Measurements from ENCODE around the gene BMPER.

BMPER gene

GRCh38 chr7:33903791-33904680 is 1.3 kb upstream of the BMPER start:
- DNase-seq (ENCODE audit: low read depth, low spot score), result no peak
- ChIA-PET CTCF (interaction anchor here (0.6 to 5.2 kb wide), 24 partner anchors 9 to 661 kb away, joined by 3 to 51 read pairs (median 4); no protein-coding TSS in a partner anchor), POLR2A (interaction anchor here (0.6 to 1.6 kb wide), 9 partner anchors 12 to 244 kb away, joined by 3 to 6 read pairs (median 3); no protein-coding TSS in a partner anchor)
- no peak for TF ChIP-seq CTCF (IDR thresholded peaks at IDR 0.05; ENCODE audit: insufficient read depth, low read length, missing control alignments)
- H3K4me3 ChIP-seq (ENCODE audit: low read depth, low read length), result peak overlapping the region; percentile 68

- peak; percentile 47 for TF ChIP-seq CTCF (IDR thresholded peaks at IDR 0.05; ENCODE audit: insufficient read depth, low read length, missing control alignments)
- no peak for DNase-seq (ENCODE audit: low read depth, low spot score)
- ChIA-PET CTCF (interaction anchor here (0.6 to 5.2 kb wide), 24 partner anchors 10 to 662 kb away, joined by 3 to 51 read pairs (median 4); no protein-coding TSS in a partner anchor), POLR2A (interaction anchor here (0.6 to 1.6 kb wide), 8 partner anchors 11 to 245 kb away, joined by 3 to 6 read pairs (median 3); no protein-coding TSS in a partner anchor)
- H3K4me3 ChIP-seq (ENCODE audit: low read depth, low read length), result peak overlapping the region; percentile 68
Measured at GRCh38 chr7:33904681-33905388, 504 bp upstream of the BMPER start.

GRCh38 chr7:33906697-33907096 is 1.4 kb downstream of the BMPER start:
- CTCF ChIA-PET, result interaction anchor here (1.7 to 5.1 kb wide), 4 partner anchors 9 to 146 kb away, joined by 7 to 46 read pairs (median 17); no protein-coding TSS in a partner anchor
- no peak for DNase-seq (ENCODE audit: low read depth, low spot score)
- no peak overlapping the region for H3K4me3 ChIP-seq (ENCODE audit: low read depth, low read length)
- POLR2A ChIA-PET, result interaction anchor here (0.5 kb wide), 1 partner anchor 778 kb away, joined by 3 read pairs; no protein-coding TSS in a partner anchor
- TF ChIP-seq CTCF (IDR thresholded peaks at IDR 0.05; ENCODE audit: insufficient read depth, low read length, missing control alignments), result no peak

GRCh38 chr7:33907625-33908024 is 2.3 kb downstream of the BMPER start:
- no peak for TF ChIP-seq CTCF (IDR thresholded peaks at IDR 0.05; ENCODE audit: insufficient read depth, low read length, missing control alignments)
- POLR2A ChIA-PET, result no interaction called here

GRCh38 chr7:33909318-33909717 is 4.0 kb downstream of the BMPER start:
- CTCF ChIA-PET, result interaction anchor here (0.9 to 5.1 kb wide), 5 partner anchors 15 to 179 kb away, joined by 3 to 46 read pairs (median 8); no protein-coding TSS in a partner anchor
- POLR2A ChIA-PET, result interaction anchor here (0.5 to 1.2 kb wide), 4 partner anchors 72 to 491 kb away, joined by 3 to 4 read pairs (median 4); no protein-coding TSS in a partner anchor
- no peak overlapping the region for H3K4me3 ChIP-seq (ENCODE audit: low read depth, low read length)
- TF ChIP-seq CTCF (IDR thresholded peaks at IDR 0.05; ENCODE audit: insufficient read depth, low read length, missing control alignments), result no peak
- no peak for DNase-seq (ENCODE audit: low read depth, low spot score)

More at GRCh38 chr7:33907625-33908024, 2.3 kb downstream of the BMPER start:
- no peak overlapping the region for H3K4me3 ChIP-seq (ENCODE audit: low read depth, low read length)
- CTCF ChIA-PET, result interaction anchor here (0.9 to 5.1 kb wide), 13 partner anchors 8 to 664 kb away, joined by 3 to 46 read pairs (median 4); no protein-coding TSS in a partner anchor
- no peak for DNase-seq (ENCODE audit: low read depth, low spot score)

Measured in AG04449 (cell line).